ENCODE results near the gene IDI2. TPM values are rescaled to one million over a fixed set of nuclear protein-coding genes. Genes with fewer than 3 reads are reported as not detected.

Gene IDI2
- total RNA-seq, 1 experiment from 2014 or later = not detected

GRCh38 chr10:995559-995926, 30.1 kb downstream of the IDI2 start (continued):
- TF ChIP-seq PRDM15 (CRISPR knock-in tag; IDR thresholded peaks at IDR 0.05) = no peak
- no peak for TF ChIP-seq PREB (CRISPR knock-in tag; IDR thresholded peaks at IDR 0.05; ENCODE audit: borderline replicate concordance)
- no peak for TF ChIP-seq RORB (CRISPR knock-in tag; IDR thresholded peaks at IDR 0.05)

- ChIA-PET CTCF (no interaction called here), POLR2A (no interaction called here)
- Mint-ChIP-seq H3K4me1 (peaks cover 8% of the 10 kb centered on the region), H3K4me3 (no peak overlapping the region), H3K27ac (peak overlapping the region; percentile 21), H3K27me3 (ENCODE audit: low read depth) (no peaks in the 10 kb centered on the region), H3K36me3 (peaks cover 86% of the 10 kb centered on the region), H3K9me3 (no peaks in the 10 kb centered on the region)
- ATAC-seq (no peak), DNase-seq (ENCODE audit: low spot score) (no peak)
- no peak for TF ChIP-seq TEAD4 (CRISPR knock-in tag; IDR thresholded peaks at IDR 0.05)
- TF ChIP-seq TP53 (CRISPR knock-in tag; IDR thresholded peaks at IDR 0.05) = no peak
- no peak for TF ChIP-seq ETV6 (CRISPR knock-in tag; IDR thresholded peaks at IDR 0.05)
- no peak for TF ChIP-seq ZNF219 (CRISPR knock-in tag; IDR thresholded peaks at IDR 0.05; ENCODE audit: borderline replicate concordance)
- TF ChIP-seq ATF2 (CRISPR knock-in tag; IDR thresholded peaks at IDR 0.05; ENCODE audit: borderline replicate concordance, low read depth) = no peak
- no peak for TF ChIP-seq RELA (CRISPR knock-in tag; IDR thresholded peaks at IDR 0.05; ENCODE audit: borderline replicate concordance)
- TF ChIP-seq ZNF423 (CRISPR knock-in tag; IDR thresholded peaks at IDR 0.05) = no peak
- TF ChIP-seq MXD4 (CRISPR knock-in tag; IDR thresholded peaks at IDR 0.05; ENCODE audit: borderline replicate concordance) = no peak
- no peak for TF ChIP-seq USF2 (CRISPR knock-in tag; IDR thresholded peaks at IDR 0.05)
- no peak for TF ChIP-seq NFATC4 (CRISPR knock-in tag; IDR thresholded peaks at IDR 0.05)
- no peak for TF ChIP-seq ATF6 (CRISPR knock-in tag; IDR thresholded peaks at IDR 0.05)
- TF ChIP-seq ZNF281 (CRISPR knock-in tag; IDR thresholded peaks at IDR 0.05) = no peak
- TF ChIP-seq ZNF671 (CRISPR knock-in tag; IDR thresholded peaks at IDR 0.05) = no peak
These were observed 30.7 kb downstream of the IDI2 start for GRCh38 chr10:994836-995558.
